ENCODE results near the gene DCK.

DCK gene

GRCh38 chr4:70993181-70994068 lies at the start of gene DCK:
Gene DCK, plus strand, starts transcription at chr4:70993649. Its CDS starts 187 bp downstream, at chr4:70993836.
- DNase-seq (ENCODE audit: low read depth), result peak; percentile 87
- peak within 1 kb of the TSS; percentile 76 for H3K4me3 ChIP-seq (ENCODE audit: low read length)
- TF ChIP-seq CTCF (IDR thresholded peaks at IDR 0.05; ENCODE audit: insufficient read depth, low read depth, low read length, missing control alignments), result no peak

GRCh38 chr4:70945046-70945445 lies 48.4 kb upstream of the DCK start:
- no peak overlapping the region for H3K4me3 ChIP-seq (ENCODE audit: low read length)
- no peak for DNase-seq (ENCODE audit: low read depth)
- no peak for TF ChIP-seq CTCF (IDR thresholded peaks at IDR 0.05; ENCODE audit: insufficient read depth, low read depth, low read length, missing control alignments)

- no peak for DNase-seq (ENCODE audit: low read depth)
- no peak overlapping the region for H3K4me3 ChIP-seq (ENCODE audit: low read length)
- TF ChIP-seq CTCF (IDR thresholded peaks at IDR 0.05; ENCODE audit: insufficient read depth, low read depth, low read length, missing control alignments), result no peak
Measured at GRCh38 chr4:70945452-70946055, 47.9 kb upstream of the DCK start.

- no peak overlapping the region for H3K4me3 ChIP-seq (ENCODE audit: low read length)
- DNase-seq (ENCODE audit: low read depth), result no peak
- TF ChIP-seq CTCF (IDR thresholded peaks at IDR 0.05; ENCODE audit: insufficient read depth, low read depth, low read length, missing control alignments), result no peak
Measured at GRCh38 chr4:70946939-70947338, 46.5 kb upstream of the DCK start.

GRCh38 chr4:70948665-70949260 lies 44.7 kb upstream of the DCK start:
- DNase-seq (ENCODE audit: low read depth), result no peak
- H3K4me3 ChIP-seq (ENCODE audit: low read length), result no peak overlapping the region
- peak; percentile 11 for TF ChIP-seq CTCF (IDR thresholded peaks at IDR 0.05; ENCODE audit: insufficient read depth, low read depth, low read length, missing control alignments)

- DNase-seq (ENCODE audit: low read depth), result no peak
- no peak for TF ChIP-seq CTCF (IDR thresholded peaks at IDR 0.05; ENCODE audit: insufficient read depth, low read depth, low read length, missing control alignments)
- H3K4me3 ChIP-seq (ENCODE audit: low read length), result no peak overlapping the region
Measured at GRCh38 chr4:70954032-70954431, 39.4 kb upstream of the DCK start.
